GM21825 (cell line): ENCODE results near the gene MARCHF10.
A peak's percentile ranks its signal among the peaks of the same experiment; 100 is the strongest.

Experiments used
- ATAC-seq: cut with Tn5 transposase; IDR thresholded peaks from one replicate; pipeline ENCODE4 v1.9.1; 2021; ENCODE audit warnings: mild to moderate bottlenecking, moderate library complexity; ENCODE audit not compliant: unreplicated experiment

The MARCHF10 gene

GRCh38 chr17:62755141-62755851, 52.8 kb downstream of the MARCHF10 start:
- ATAC-seq = no peak

- no peak for ATAC-seq
These were observed 53.5 kb downstream of the MARCHF10 start for GRCh38 chr17:62754631-62755030.

GRCh38 chr17:62753562-62753961, 54.6 kb downstream of the MARCHF10 start:
- ATAC-seq = no peak

- no peak for ATAC-seq
These were observed 56.9 kb downstream of the MARCHF10 start for GRCh38 chr17:62751060-62751691.

- ATAC-seq = no peak
These were observed 57.5 kb downstream of the MARCHF10 start for GRCh38 chr17:62750631-62751051.

- ATAC-seq = no peak
These were observed 58.2 kb downstream of the MARCHF10 start for GRCh38 chr17:62749926-62750325.

GRCh38 chr17:62746941-62747340, 61.2 kb downstream of the MARCHF10 start:
- no peak for ATAC-seq

- ATAC-seq = no peak
These were observed 62.3 kb downstream of the MARCHF10 start for GRCh38 chr17:62745806-62746205.

GRCh38 chr17:62744259-62744658, 63.9 kb downstream of the MARCHF10 start:
- no peak for ATAC-seq

GRCh38 chr17:62741290-62741689, 66.8 kb downstream of the MARCHF10 start:
- no peak for ATAC-seq

- ATAC-seq = no peak
These were observed 68.3 kb downstream of the MARCHF10 start for GRCh38 chr17:62739645-62740388.

GRCh38 chr17:62738281-62738680, 69.8 kb downstream of the MARCHF10 start:
- no peak for ATAC-seq

- ATAC-seq = no peak
These were observed 70.6 kb downstream of the MARCHF10 start for GRCh38 chr17:62737513-62737912.

GRCh38 chr17:62735044-62735651, 73.0 kb downstream of the MARCHF10 start:
- ATAC-seq = no peak

- no peak for ATAC-seq
These were observed 76.0 kb downstream of the MARCHF10 start for GRCh38 chr17:62732125-62732524.

- no peak for ATAC-seq
These were observed 80.0 kb downstream of the MARCHF10 start for GRCh38 chr17:62727916-62728672.

GRCh38 chr17:62725791-62726249, 82.3 kb downstream of the MARCHF10 start:
- ATAC-seq = no peak

- peak; percentile 93 for ATAC-seq
These were observed 83.5 kb downstream of the MARCHF10 start for GRCh38 chr17:62724398-62725146.

GRCh38 chr17:62723842-62724241, 84.3 kb downstream of the MARCHF10 start:
- no peak for ATAC-seq

- ATAC-seq = no peak
These were observed 85.5 kb downstream of the MARCHF10 start for GRCh38 chr17:62722625-62723024.
